Keratinocyte (primary cell): ENCODE data around the gene MLLT3.

ENCODE experiments used
- EZH2 ChIP-seq: IDR thresholded peaks from one replicate; pipeline ENCODE4 v1.6.1; 2012; ENCODE audit warnings: inconsistent platforms, mild to moderate bottlenecking, low read length, moderate library complexity
- TF ChIP-seq, protein P1 (sequence below), 3 experiments: IDR thresholded peaks in 1 of 3; conservative IDR thresholded peaks in 1 of 3; optimal IDR thresholded peaks in 1 of 3; 2 replicates in 2 of 3; 3 replicates in 1 of 3; pipeline versions ENCODE3 to v1.5.1; 2011; ENCODE audit warnings: low read length in 3 of 3, mild to moderate bottlenecking in 3 of 3, moderate library complexity in 2 of 3, control low read depth in 1 of 3, inconsistent platforms in 1 of 3; ENCODE audit not compliant: insufficient read depth in 2 of 3; ENCODE audit errors: extremely low read depth in 1 of 3

GRCh38 chr9:20373263-20373662, 249.0 kb downstream of the MLLT3 start:
- TF ChIP-seq, protein P1, sequence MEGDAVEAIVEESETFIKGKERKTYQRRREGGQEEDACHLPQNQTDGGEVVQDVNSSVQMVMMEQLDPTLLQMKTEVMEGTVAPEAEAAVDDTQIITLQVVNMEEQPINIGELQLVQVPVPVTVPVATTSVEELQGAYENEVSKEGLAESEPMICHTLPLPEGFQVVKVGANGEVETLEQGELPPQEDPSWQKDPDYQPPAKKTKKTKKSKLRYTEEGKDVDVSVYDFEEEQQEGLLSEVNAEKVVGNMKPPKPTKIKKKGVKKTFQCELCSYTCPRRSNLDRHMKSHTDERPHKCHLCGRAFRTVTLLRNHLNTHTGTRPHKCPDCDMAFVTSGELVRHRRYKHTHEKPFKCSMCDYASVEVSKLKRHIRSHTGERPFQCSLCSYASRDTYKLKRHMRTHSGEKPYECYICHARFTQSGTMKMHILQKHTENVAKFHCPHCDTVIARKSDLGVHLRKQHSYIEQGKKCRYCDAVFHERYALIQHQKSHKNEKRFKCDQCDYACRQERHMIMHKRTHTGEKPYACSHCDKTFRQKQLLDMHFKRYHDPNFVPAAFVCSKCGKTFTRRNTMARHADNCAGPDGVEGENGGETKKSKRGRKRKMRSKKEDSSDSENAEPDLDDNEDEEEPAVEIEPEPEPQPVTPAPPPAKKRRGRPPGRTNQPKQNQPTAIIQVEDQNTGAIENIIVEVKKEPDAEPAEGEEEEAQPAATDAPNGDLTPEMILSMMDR (optimal IDR thresholded peaks at IDR 0.05 in 1 of 3, IDR thresholded peaks at IDR 0.05 in 1 of 3, conservative IDR thresholded peaks at IDR 0.05 in 1 of 3; ENCODE audit: extremely low read depth in 1 of 3, insufficient read depth in 2 of 3, low read length in 3 of 3), result no peak
- no peak for TF ChIP-seq EZH2
